SU-DHL-6 (cell line): Measurements from ENCODE around the gene FXYD4.

ENCODE experiments used
- EZH2phosphoT487 ChIP-seq: fragments of 200-600 bp; sonication (generic), shearing (Covaris generic); conservative IDR thresholded peaks from 2 replicates; pipeline ENCODE4 v1.6.1; 2018; ENCODE audit warnings: mild to moderate bottlenecking, antibody characterized with exemption, low read length, moderate library complexity, mixed read lengths
- TF ChIP-seq, protein P1 (sequence below): fragments of 200-600 bp; sonication (generic); IDR thresholded peaks from one replicate; pipeline ENCODE4 v1.5.1; 2017; ENCODE audit warnings: antibody characterized with exemption, mild to moderate bottlenecking, low read length, moderate library complexity; ENCODE audit not compliant: insufficient read depth, poor library complexity, severe bottlenecking

DNA sequence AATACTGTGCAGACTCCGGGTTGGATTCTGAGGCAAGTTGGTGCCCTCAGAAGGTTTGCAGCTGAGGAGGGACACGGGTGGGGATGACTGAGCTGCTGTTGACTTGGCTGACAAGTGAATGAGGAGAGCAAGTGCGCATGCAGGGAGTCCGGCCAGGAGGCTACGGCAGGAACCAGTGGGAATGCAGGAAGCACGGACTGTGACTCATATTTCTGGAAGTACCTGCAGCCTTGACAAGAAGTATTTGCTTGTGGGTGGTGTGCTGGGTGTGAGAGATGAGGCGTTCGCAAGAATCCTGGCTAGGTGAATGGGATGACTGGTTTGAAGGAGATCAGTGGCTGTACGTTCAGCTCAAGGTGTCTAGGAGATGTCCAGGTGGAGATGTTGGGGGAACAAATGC lies 30.8 kb upstream of the FXYD4 start:
- TF ChIP-seq, protein P1, sequence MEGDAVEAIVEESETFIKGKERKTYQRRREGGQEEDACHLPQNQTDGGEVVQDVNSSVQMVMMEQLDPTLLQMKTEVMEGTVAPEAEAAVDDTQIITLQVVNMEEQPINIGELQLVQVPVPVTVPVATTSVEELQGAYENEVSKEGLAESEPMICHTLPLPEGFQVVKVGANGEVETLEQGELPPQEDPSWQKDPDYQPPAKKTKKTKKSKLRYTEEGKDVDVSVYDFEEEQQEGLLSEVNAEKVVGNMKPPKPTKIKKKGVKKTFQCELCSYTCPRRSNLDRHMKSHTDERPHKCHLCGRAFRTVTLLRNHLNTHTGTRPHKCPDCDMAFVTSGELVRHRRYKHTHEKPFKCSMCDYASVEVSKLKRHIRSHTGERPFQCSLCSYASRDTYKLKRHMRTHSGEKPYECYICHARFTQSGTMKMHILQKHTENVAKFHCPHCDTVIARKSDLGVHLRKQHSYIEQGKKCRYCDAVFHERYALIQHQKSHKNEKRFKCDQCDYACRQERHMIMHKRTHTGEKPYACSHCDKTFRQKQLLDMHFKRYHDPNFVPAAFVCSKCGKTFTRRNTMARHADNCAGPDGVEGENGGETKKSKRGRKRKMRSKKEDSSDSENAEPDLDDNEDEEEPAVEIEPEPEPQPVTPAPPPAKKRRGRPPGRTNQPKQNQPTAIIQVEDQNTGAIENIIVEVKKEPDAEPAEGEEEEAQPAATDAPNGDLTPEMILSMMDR, result no peak
- no peak for TF ChIP-seq EZH2phosphoT487
